Progenitor cell of endocrine pancreas (in vitro differentiated cells): Measurements from ENCODE around the gene GPR75. TPM values are rescaled to one million over a fixed set of nuclear protein-coding genes. Genes with fewer than 3 reads are reported as not detected.

Experiments
- DNase-seq: peaks from one replicate; pipeline ENCODE4 v3.0.0; 2021; ENCODE audit warnings: low spot score; ENCODE audit not compliant: unreplicated experiment
- H3K27ac Mint-ChIP-seq: 2 replicates; pipeline ENCODE4 v1.8.0; 2021; ENCODE audit warnings: mild to moderate bottlenecking, moderate library complexity, mixed read lengths
- H3K27me3 Mint-ChIP-seq: 2 replicates; pipeline ENCODE4 v1.8.0; 2021; ENCODE audit warnings: mixed read lengths
- H3K36me3 Mint-ChIP-seq: 2 replicates; pipeline ENCODE4 v1.8.0; 2022; ENCODE audit warnings: mixed read lengths; ENCODE audit not compliant: insufficient read depth
- H3K4me1 Mint-ChIP-seq: 2 replicates; pipeline ENCODE4 v1.8.0; 2021; ENCODE audit warnings: low read depth, mixed read lengths
- H3K4me3 Mint-ChIP-seq: 2 replicates; pipeline ENCODE4 v1.8.0; 2021; ENCODE audit warnings: low read depth, mild to moderate bottlenecking, moderate library complexity, mixed read lengths
- H3K9me3 Mint-ChIP-seq: 2 replicates; pipeline ENCODE4 v1.8.0; 2021; ENCODE audit warnings: low read depth, mixed read lengths
- CTCF ChIP-seq: fragments of 200-600 bp; sonication (generic); IDR thresholded peaks from one replicate; pipeline ENCODE4 v1.5.0; 2021; ENCODE audit warnings: antibody characterized with exemption, mild to moderate bottlenecking; ENCODE audit not compliant: unreplicated experiment
- total RNA-seq: library from RNA; stranded (reverse); gene quantifications from 2 replicates; pipeline ENCODE4 v1.2.1, GENCODE V29; 2021

Gene GPR75
- total RNA-seq, 1 donor from 2014 or later = 3.9 TPM

GRCh38 chr2:53867169-53867568 is 7.4 kb upstream of the GPR75 start:
- Mint-ChIP-seq H3K4me1 (no peaks in the 10 kb centered on the region), H3K27ac (no peak overlapping the region), H3K9me3 (no peaks in the 10 kb centered on the region), H3K27me3 (no peaks in the 10 kb centered on the region), H3K36me3 (peaks cover 21% of the 10 kb centered on the region), H3K4me3 (no peak overlapping the region)
- DNase-seq = no peak
- TF ChIP-seq CTCF = no peak

- DNase-seq = no peak
- peaks cover 23% of the 10 kb centered on the region for H3K36me3 Mint-ChIP-seq
- H3K27me3 Mint-ChIP-seq = no peaks in the 10 kb centered on the region
- H3K4me3 Mint-ChIP-seq = no peak overlapping the region
- TF ChIP-seq CTCF = no peak
- H3K9me3 Mint-ChIP-seq = no peaks in the 10 kb centered on the region
- no peak overlapping the region for H3K27ac Mint-ChIP-seq
- H3K4me1 Mint-ChIP-seq = no peaks in the 10 kb centered on the region
Observed at GRCh38 chr2:53865962-53866361, 6.2 kb upstream of the GPR75 start.

GRCh38 chr2:53865264-53865663 is 5.5 kb upstream of the GPR75 start:
- Mint-ChIP-seq H3K36me3 (peaks cover 30% of the 10 kb centered on the region), H3K9me3 (no peaks in the 10 kb centered on the region), H3K4me3 (no peak overlapping the region), H3K27ac (peak overlapping the region; percentile 55), H3K27me3 (no peaks in the 10 kb centered on the region), H3K4me1 (no peaks in the 10 kb centered on the region)
- TF ChIP-seq CTCF = no peak
- DNase-seq = no peak

- DNase-seq = no peak
- H3K4me1 Mint-ChIP-seq = no peaks in the 10 kb centered on the region
- H3K27ac Mint-ChIP-seq = no peak overlapping the region
- H3K4me3 Mint-ChIP-seq = no peak overlapping the region
- peaks cover 30% of the 10 kb centered on the region for H3K36me3 Mint-ChIP-seq
- no peaks in the 10 kb centered on the region for H3K27me3 Mint-ChIP-seq
- TF ChIP-seq CTCF = no peak
- H3K9me3 Mint-ChIP-seq = no peaks in the 10 kb centered on the region
Observed at GRCh38 chr2:53863538-53864227, 3.9 kb upstream of the GPR75 start.

GRCh38 chr2:53861824-53862223 is 2.1 kb upstream of the GPR75 start:
- no peaks in the 10 kb centered on the region for H3K9me3 Mint-ChIP-seq
- no peak overlapping the region for H3K27ac Mint-ChIP-seq
- H3K4me3 Mint-ChIP-seq = no peak overlapping the region
- TF ChIP-seq CTCF = no peak
- H3K36me3 Mint-ChIP-seq = peaks cover 30% of the 10 kb centered on the region
- DNase-seq = no peak
- no peaks in the 10 kb centered on the region for H3K4me1 Mint-ChIP-seq
- H3K27me3 Mint-ChIP-seq = no peaks in the 10 kb centered on the region
